ENCODE measurements around the gene RAB4A.

Gene RAB4A

DNA sequence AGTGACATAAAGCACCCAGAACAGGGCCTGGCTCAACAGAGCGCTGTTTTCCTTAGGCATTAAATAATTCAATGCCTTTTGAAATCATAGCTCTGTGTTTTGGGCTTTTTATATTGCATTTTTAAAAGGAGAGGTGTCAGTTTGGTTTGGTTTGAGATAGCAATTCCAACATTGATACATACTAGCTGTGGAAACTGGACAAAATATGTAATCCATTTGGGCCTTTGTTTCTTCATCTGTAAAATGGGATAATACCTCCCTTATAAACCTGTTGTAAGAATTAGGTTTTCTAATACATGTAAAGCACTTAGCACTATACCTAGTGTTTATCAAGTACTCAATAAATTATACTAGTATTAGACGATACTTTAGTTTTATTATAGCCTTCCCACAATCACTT is 8.7 kb upstream of the RAB4A start:
- Histone ChIP-seq H3K23ac (ENCODE audit: low read length) (no peak overlapping the region), H3K4me1 (ENCODE audit: control insufficient read depth, low read depth, low read length) (no peaks in the 10 kb centered on the region), H3K27ac (ENCODE audit: low read depth, low read length) (no peak overlapping the region), H3K36me3 (ENCODE audit: control insufficient read depth, insufficient read depth, low read length) (no peaks in the 10 kb centered on the region), H2BK5ac (ENCODE audit: low read length) (no peak overlapping the region), H3K79me2 (ENCODE audit: control insufficient read depth, insufficient read depth, low read length) (no peaks in the 10 kb centered on the region), H2BK15ac (replicated peaks; ENCODE audit: low read depth) (no peak overlapping the region), H3K27me3 (ENCODE audit: insufficient read depth, low read length, poor library complexity) (no peaks in the 10 kb centered on the region), H3K18ac (ENCODE audit: low read length) (no peak overlapping the region), H3K4me3 (ENCODE audit: low read length) (no peak overlapping the region), H4K5ac (ENCODE audit: low read length) (no peak overlapping the region), H3K79me1 (ENCODE audit: low read length) (no peaks in the 10 kb centered on the region), H3K4me2 (ENCODE audit: low read length) (no peak overlapping the region), H3K56ac (ENCODE audit: low read length) (no peak overlapping the region), H3K9ac (ENCODE audit: low read length) (no peak overlapping the region), H3K4ac (ENCODE audit: low read depth, low read length) (no peak overlapping the region), H2AK5ac (ENCODE audit: low read length) (no peak overlapping the region), H4K8ac (ENCODE audit: low read depth, low read length) (no peak overlapping the region), H2BK120ac (ENCODE audit: low read depth, low read length) (no peak overlapping the region)
- no CpG with 5 or more reads among the region's 2 CpGs for WGBS (ENCODE audit: extremely low coverage, insufficient coverage, low lambda C conversion rate)
- DNase-seq, result no peak

GRCh38 chr1:229263254-229263653 is 7.7 kb upstream of the RAB4A start:
- Histone ChIP-seq H4K5ac (ENCODE audit: low read length) (no peak overlapping the region), H3K23ac (ENCODE audit: low read length) (no peak overlapping the region), H3K9ac (ENCODE audit: low read length) (no peak overlapping the region), H3K27ac (ENCODE audit: low read depth, low read length) (no peak overlapping the region), H3K56ac (ENCODE audit: low read length) (no peak overlapping the region), H2BK5ac (ENCODE audit: low read length) (no peak overlapping the region), H3K18ac (ENCODE audit: low read length) (no peak overlapping the region), H3K4me3 (ENCODE audit: low read length) (no peak overlapping the region), H2AK5ac (ENCODE audit: low read length) (no peak overlapping the region), H3K4me2 (ENCODE audit: low read length) (no peak overlapping the region), H3K27me3 (ENCODE audit: insufficient read depth, low read length, poor library complexity) (no peaks in the 10 kb centered on the region), H3K79me2 (ENCODE audit: control insufficient read depth, insufficient read depth, low read length) (no peaks in the 10 kb centered on the region), H2BK120ac (ENCODE audit: low read depth, low read length) (no peak overlapping the region), H4K8ac (ENCODE audit: low read depth, low read length) (no peak overlapping the region), H3K4me1 (ENCODE audit: control insufficient read depth, low read depth, low read length) (no peaks in the 10 kb centered on the region), H3K79me1 (ENCODE audit: low read length) (no peaks in the 10 kb centered on the region), H2BK15ac (replicated peaks; ENCODE audit: low read depth) (no peak overlapping the region), H3K36me3 (ENCODE audit: control insufficient read depth, insufficient read depth, low read length) (no peaks in the 10 kb centered on the region), H3K4ac (ENCODE audit: low read depth, low read length) (no peak overlapping the region)
- DNase-seq, result no peak

DNA sequence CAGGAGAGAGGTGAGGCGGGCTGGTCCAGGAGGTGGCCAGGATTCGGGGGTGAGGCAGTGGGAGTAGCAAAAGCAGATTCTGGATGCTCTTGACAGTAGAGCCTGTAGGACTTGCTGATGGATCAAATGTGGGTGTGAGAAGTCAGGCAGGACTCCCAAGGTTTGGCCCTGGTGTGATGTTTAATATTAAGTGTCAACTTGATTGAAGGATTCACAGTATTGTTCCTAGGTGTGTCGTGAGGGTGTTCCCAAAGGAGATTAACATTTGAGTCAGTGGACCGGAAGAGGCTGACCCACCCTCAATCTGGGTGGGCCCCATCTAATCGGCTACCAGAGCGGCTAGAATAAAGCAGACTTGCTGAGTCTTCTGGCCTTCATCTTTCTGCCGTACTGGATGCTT is 6.8 kb upstream of the RAB4A start:
- no peak overlapping the region for H2BK5ac ChIP-seq (ENCODE audit: low read length)
- H4K5ac ChIP-seq (ENCODE audit: low read length), result no peak overlapping the region
- DNase-seq, result no peak
- no peak overlapping the region for H3K56ac ChIP-seq (ENCODE audit: low read length)
- H2AK5ac ChIP-seq (ENCODE audit: low read length), result no peak overlapping the region
- no peak overlapping the region for H2BK15ac ChIP-seq (replicated peaks; ENCODE audit: low read depth)
- H3K79me1 ChIP-seq (ENCODE audit: low read length), result no peaks in the 10 kb centered on the region
- no peak overlapping the region for H4K8ac ChIP-seq (ENCODE audit: low read depth, low read length)
- H2BK120ac ChIP-seq (ENCODE audit: low read depth, low read length), result no peak overlapping the region
- H3K18ac ChIP-seq (ENCODE audit: low read length), result no peak overlapping the region
- H3K79me2 ChIP-seq (ENCODE audit: control insufficient read depth, insufficient read depth, low read length), result no peaks in the 10 kb centered on the region
- H3K4me3 ChIP-seq (ENCODE audit: low read length), result no peak overlapping the region
- no CpG with 5 or more reads among the region's 7 CpGs for WGBS (ENCODE audit: extremely low coverage, insufficient coverage, low lambda C conversion rate)
- H3K27me3 ChIP-seq (ENCODE audit: insufficient read depth, low read length, poor library complexity), result no peaks in the 10 kb centered on the region
- no peak overlapping the region for H3K4me2 ChIP-seq (ENCODE audit: low read length)
- no peak overlapping the region for H3K23ac ChIP-seq (ENCODE audit: low read length)
- H3K27ac ChIP-seq (ENCODE audit: low read depth, low read length), result no peak overlapping the region
- no peak overlapping the region for H3K9ac ChIP-seq (ENCODE audit: low read length)
- H3K4ac ChIP-seq (ENCODE audit: low read depth, low read length), result no peak overlapping the region
- no peaks in the 10 kb centered on the region for H3K4me1 ChIP-seq (ENCODE audit: control insufficient read depth, low read depth, low read length)
- no peaks in the 10 kb centered on the region for H3K36me3 ChIP-seq (ENCODE audit: control insufficient read depth, insufficient read depth, low read length)

GRCh38 chr1:229264487-229264886 is 6.4 kb upstream of the RAB4A start:
- H3K4ac ChIP-seq (ENCODE audit: low read depth, low read length), result no peak overlapping the region
- no peak overlapping the region for H4K8ac ChIP-seq (ENCODE audit: low read depth, low read length)
- no peak overlapping the region for H3K23ac ChIP-seq (ENCODE audit: low read length)
- no peak overlapping the region for H2BK5ac ChIP-seq (ENCODE audit: low read length)
- DNase-seq, result no peak
- H3K79me2 ChIP-seq (ENCODE audit: control insufficient read depth, insufficient read depth, low read length), result no peaks in the 10 kb centered on the region
- H3K4me1 ChIP-seq (ENCODE audit: control insufficient read depth, low read depth, low read length), result no peaks in the 10 kb centered on the region
- no peak overlapping the region for H3K4me3 ChIP-seq (ENCODE audit: low read length)
- no peaks in the 10 kb centered on the region for H3K36me3 ChIP-seq (ENCODE audit: control insufficient read depth, insufficient read depth, low read length)
- H3K4me2 ChIP-seq (ENCODE audit: low read length), result no peak overlapping the region
- no CpG with 5 or more reads among the region's 5 CpGs for WGBS (ENCODE audit: extremely low coverage, insufficient coverage, low lambda C conversion rate)
- no peaks in the 10 kb centered on the region for H3K27me3 ChIP-seq (ENCODE audit: insufficient read depth, low read length, poor library complexity)
- H2AK5ac ChIP-seq (ENCODE audit: low read length), result no peak overlapping the region
- H3K9ac ChIP-seq (ENCODE audit: low read length), result no peak overlapping the region
- no peak overlapping the region for H3K27ac ChIP-seq (ENCODE audit: low read depth, low read length)
- H2BK15ac ChIP-seq (replicated peaks; ENCODE audit: low read depth), result no peak overlapping the region
- no peak overlapping the region for H3K18ac ChIP-seq (ENCODE audit: low read length)
- H4K5ac ChIP-seq (ENCODE audit: low read length), result no peak overlapping the region
- no peak overlapping the region for H3K56ac ChIP-seq (ENCODE audit: low read length)
- no peak overlapping the region for H2BK120ac ChIP-seq (ENCODE audit: low read depth, low read length)
- no peaks in the 10 kb centered on the region for H3K79me1 ChIP-seq (ENCODE audit: low read length)

GRCh38 chr1:229266274-229266673 is 4.6 kb upstream of the RAB4A start:
- no peaks in the 10 kb centered on the region for H3K27me3 ChIP-seq (ENCODE audit: insufficient read depth, low read length, poor library complexity)
- no peak overlapping the region for H2AK5ac ChIP-seq (ENCODE audit: low read length)
- H3K4me1 ChIP-seq (ENCODE audit: control insufficient read depth, low read depth, low read length), result peaks cover 2% of the 10 kb centered on the region
- no peak overlapping the region for H3K9ac ChIP-seq (ENCODE audit: low read length)
- H2BK5ac ChIP-seq (ENCODE audit: low read length), result no peak overlapping the region
- H3K36me3 ChIP-seq (ENCODE audit: control insufficient read depth, insufficient read depth, low read length), result no peaks in the 10 kb centered on the region
- no peak overlapping the region for H3K4me3 ChIP-seq (ENCODE audit: low read length)
- DNase-seq, result no peak
- H3K23ac ChIP-seq (ENCODE audit: low read length), result no peak overlapping the region
- H3K27ac ChIP-seq (ENCODE audit: low read depth, low read length), result no peak overlapping the region
- no peaks in the 10 kb centered on the region for H3K79me1 ChIP-seq (ENCODE audit: low read length)
- H3K79me2 ChIP-seq (ENCODE audit: control insufficient read depth, insufficient read depth, low read length), result no peaks in the 10 kb centered on the region
- no peak overlapping the region for H2BK15ac ChIP-seq (replicated peaks; ENCODE audit: low read depth)
- no peak overlapping the region for H3K4me2 ChIP-seq (ENCODE audit: low read length)
- H2BK120ac ChIP-seq (ENCODE audit: low read depth, low read length), result no peak overlapping the region
- no peak overlapping the region for H3K4ac ChIP-seq (ENCODE audit: low read depth, low read length)
- no peak overlapping the region for H4K8ac ChIP-seq (ENCODE audit: low read depth, low read length)
- WGBS (ENCODE audit: extremely low coverage, insufficient coverage, low lambda C conversion rate), result no CpG with 5 or more reads among the region's 3 CpGs
- H3K18ac ChIP-seq (ENCODE audit: low read length), result no peak overlapping the region
- no peak overlapping the region for H3K56ac ChIP-seq (ENCODE audit: low read length)
- H4K5ac ChIP-seq (ENCODE audit: low read length), result no peak overlapping the region

GRCh38 chr1:229266832-229267500 is 3.9 kb upstream of the RAB4A start:
- Histone ChIP-seq H4K5ac (ENCODE audit: low read length) (no peak overlapping the region), H3K56ac (ENCODE audit: low read length) (no peak overlapping the region), H3K9ac (ENCODE audit: low read length) (no peak overlapping the region), H3K36me3 (ENCODE audit: control insufficient read depth, insufficient read depth, low read length) (no peaks in the 10 kb centered on the region), H2BK15ac (replicated peaks; ENCODE audit: low read depth) (no peak overlapping the region), H3K23ac (ENCODE audit: low read length) (no peak overlapping the region), H3K27me3 (ENCODE audit: insufficient read depth, low read length, poor library complexity) (no peaks in the 10 kb centered on the region), H3K4me3 (ENCODE audit: low read length) (no peak overlapping the region), H3K4ac (ENCODE audit: low read depth, low read length) (no peak overlapping the region), H3K79me2 (ENCODE audit: control insufficient read depth, insufficient read depth, low read length) (no peaks in the 10 kb centered on the region), H3K79me1 (ENCODE audit: low read length) (peaks cover 1% of the 10 kb centered on the region), H3K4me2 (ENCODE audit: low read length) (no peak overlapping the region), H3K18ac (ENCODE audit: low read length) (no peak overlapping the region), H2BK120ac (ENCODE audit: low read depth, low read length) (no peak overlapping the region), H4K8ac (ENCODE audit: low read depth, low read length) (no peak overlapping the region), H2AK5ac (ENCODE audit: low read length) (no peak overlapping the region), H3K4me1 (ENCODE audit: control insufficient read depth, low read depth, low read length) (peaks cover 2% of the 10 kb centered on the region), H2BK5ac (ENCODE audit: low read length) (no peak overlapping the region), H3K27ac (ENCODE audit: low read depth, low read length) (no peak overlapping the region)
- no peak for DNase-seq
- WGBS (ENCODE audit: extremely low coverage, insufficient coverage, low lambda C conversion rate), result no CpG with 5 or more reads among the region's 2 CpGs

Data from mesendoderm (in vitro differentiated cells).